Measurements from ENCODE around the gene GPANK1.

Gene GPANK1

DNA sequence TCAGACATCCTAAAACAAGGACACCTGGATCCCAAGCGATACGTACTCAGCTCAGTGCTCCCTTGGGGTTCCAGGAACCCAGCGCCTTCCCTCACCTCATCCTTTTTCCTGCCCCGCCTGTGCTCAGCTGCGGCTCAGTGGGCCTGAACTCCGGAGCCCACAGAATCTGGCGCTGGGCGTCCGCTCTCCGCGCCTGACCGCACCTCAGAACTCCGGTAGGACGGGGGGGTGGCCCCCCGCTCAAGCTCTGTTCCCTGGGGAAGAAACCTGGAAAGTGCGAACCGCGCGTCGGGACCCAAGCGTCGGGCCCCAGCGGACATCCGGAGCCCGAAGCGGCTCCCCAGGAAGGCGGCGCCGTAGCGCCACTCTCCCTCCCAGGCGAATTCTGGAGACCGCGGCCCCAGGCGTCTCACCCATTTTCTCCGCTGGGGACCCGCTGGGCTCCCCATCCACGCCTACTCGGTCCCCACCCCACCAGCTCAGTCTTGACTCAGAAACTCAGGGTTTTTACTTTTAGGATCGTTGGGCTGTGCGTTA, 16.4 kb upstream of the GPANK1 start:
- TF ChIP-seq GATA3 (IDR thresholded peaks at IDR 0.05; ENCODE audit: low read depth, low read length) (no peak), GATA2 (IDR thresholded peaks at IDR 0.05; ENCODE audit: low read depth, low read length) (no peak)

DNA sequence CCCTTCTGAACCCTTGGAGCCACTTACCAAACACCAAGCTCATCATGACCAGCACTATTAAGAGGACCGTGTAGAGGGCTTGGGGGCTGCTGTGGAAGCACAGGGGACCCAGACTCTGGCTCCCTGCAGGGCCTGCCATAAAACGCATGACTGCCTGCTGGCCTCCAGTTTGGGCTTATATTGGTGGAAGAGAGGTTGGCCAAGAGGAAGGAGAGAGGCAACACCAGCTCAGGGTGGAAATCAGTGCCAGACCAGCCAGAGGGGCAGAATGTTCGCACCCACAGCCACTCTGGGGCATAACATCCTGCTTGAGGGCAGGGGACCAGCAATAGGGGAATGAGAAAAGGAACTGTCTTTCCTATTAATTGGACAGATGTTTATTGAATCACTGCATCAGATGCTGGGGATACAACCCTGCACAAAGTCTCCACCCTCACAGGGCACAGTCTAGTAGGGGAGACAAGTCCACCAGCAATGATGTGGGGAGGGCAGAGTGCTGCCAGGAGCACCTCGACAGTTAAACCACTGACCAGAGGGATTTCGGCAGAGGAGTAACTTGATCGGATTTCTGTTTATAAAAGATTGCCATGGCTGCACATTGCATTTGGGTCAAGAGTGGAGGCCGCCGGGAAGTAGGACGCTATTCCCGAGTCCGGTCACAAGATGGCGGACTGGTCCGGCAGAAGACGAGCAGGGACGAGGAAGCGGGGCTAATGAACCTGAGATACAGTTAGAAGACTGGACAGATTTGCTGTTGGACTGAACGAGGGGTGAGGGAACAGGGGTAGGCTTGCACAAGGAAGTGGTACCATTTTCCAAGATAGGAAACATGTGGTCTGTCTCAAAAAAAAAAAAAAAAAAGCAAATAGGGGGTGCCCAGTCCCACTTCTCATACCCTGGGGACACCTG, 15.7 kb upstream of the GPANK1 start, which contains the start of gene LY6G5C:
TSS of gene LY6G5C (minus strand) at position 842 of the 909 bp plus-strand sequence. CDS start at position 148, 694 bp downstream.
- TF ChIP-seq GATA3 (IDR thresholded peaks at IDR 0.05; ENCODE audit: low read depth, low read length) (no peak), GATA2 (IDR thresholded peaks at IDR 0.05; ENCODE audit: low read depth, low read length) (no peak)

DNA sequence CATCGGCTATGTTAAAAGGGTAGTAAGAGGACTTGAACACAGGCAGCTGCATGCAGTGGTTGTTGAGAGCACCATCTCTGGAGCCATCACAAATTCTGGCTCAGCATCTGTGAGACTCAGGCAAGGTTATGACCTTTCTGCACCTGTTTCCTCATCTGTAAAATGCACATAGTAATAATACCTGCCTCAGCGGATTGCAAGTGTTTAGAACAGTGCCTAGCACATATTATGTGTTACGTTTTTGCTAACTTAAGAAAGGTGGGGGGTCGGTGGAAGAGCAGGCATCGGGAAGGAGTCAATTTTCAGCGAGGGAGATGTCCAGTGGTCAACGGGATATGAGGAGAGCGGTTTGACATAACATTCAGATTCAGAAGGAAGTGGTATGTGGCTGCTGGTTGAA, 13.2 kb upstream of the GPANK1 start:
- TF ChIP-seq GATA2 (IDR thresholded peaks at IDR 0.05; ENCODE audit: low read depth, low read length) (no peak), GATA3 (IDR thresholded peaks at IDR 0.05; ENCODE audit: low read depth, low read length) (no peak)

DNA sequence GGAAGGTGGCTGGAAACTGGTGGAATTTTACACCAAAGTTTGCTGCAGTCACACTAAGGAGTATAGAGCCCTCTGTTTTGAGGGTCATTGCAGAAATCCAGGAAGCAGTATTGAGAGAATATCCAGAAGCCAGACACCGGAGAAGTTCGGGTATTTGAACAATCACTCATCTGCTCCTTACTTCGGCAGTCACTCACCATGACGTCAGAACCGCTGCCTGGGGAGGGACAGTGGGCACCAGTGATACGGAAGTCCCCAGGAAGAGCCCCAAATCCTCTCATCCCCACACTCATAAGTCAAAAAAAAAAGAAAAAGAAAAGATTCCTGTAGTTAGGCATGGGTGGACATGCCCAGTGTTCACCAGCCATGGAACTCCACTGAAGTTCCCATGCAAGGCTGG, 12.1 kb upstream of the GPANK1 start:
- TF ChIP-seq GATA2 (IDR thresholded peaks at IDR 0.05; ENCODE audit: low read depth, low read length) (no peak), GATA3 (IDR thresholded peaks at IDR 0.05; ENCODE audit: low read depth, low read length) (no peak)

DNA sequence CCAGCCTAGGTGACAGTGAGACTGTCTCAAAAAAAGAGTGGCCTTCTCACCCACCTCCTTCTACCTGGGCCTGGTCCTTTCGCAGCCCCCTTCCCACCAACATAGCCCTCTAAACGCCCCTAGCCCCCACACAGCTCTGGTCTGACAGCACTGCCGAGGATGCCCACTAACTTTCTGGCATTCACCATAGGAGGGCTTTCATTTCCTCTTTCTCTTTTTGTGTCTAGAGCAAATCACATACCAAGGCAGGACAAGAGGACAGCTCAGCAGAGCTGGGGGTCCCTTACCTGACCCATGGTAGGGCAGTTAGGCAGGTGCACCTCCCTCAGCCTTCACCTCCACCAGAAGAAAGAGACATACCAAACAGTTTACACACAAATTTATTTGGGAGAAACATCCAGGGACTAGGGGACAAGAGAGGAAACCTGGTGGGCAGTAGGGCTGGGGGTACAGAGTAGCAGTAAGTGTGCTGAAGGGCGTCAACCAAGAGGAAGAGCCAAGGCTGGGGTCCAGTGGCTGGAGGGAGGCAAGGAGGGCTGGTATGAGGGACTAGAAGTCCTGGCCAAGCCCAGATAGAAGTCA, 11.6 kb upstream of the GPANK1 start:
- TF ChIP-seq GATA3 (IDR thresholded peaks at IDR 0.05; ENCODE audit: low read depth, low read length) (no peak), GATA2 (IDR thresholded peaks at IDR 0.05; ENCODE audit: low read depth, low read length) (no peak)

DNA sequence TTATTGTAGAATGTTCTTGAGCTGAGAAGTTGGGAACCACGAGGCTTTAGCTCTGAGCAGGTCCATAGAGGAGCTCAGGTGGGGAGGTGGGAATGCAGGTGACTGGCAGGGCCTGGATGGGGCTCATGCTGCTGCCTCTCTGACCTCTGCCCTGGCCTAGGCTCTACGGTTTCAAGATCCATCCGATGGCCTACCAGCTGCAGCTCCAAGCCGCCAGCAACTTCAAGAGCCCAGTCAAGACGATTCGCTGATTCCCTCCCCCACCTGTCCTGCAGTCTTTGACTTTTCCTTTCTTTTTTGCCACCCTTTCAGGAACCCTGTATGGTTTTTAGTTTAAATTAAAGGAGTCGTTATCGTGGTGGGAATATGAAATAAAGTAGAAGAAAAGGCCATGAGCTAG, 4.9 kb upstream of the GPANK1 start, which contains the start of gene LY6G5B:
TSS of gene LY6G5B (plus strand) at position 301 of the 400 bp plus-strand sequence. CDS start 975 bp downstream, outside the sequence.
- TF ChIP-seq GATA2 (IDR thresholded peaks at IDR 0.05; ENCODE audit: low read depth, low read length) (no peak), GATA3 (IDR thresholded peaks at IDR 0.05; ENCODE audit: low read depth, low read length) (no peak)

DNA sequence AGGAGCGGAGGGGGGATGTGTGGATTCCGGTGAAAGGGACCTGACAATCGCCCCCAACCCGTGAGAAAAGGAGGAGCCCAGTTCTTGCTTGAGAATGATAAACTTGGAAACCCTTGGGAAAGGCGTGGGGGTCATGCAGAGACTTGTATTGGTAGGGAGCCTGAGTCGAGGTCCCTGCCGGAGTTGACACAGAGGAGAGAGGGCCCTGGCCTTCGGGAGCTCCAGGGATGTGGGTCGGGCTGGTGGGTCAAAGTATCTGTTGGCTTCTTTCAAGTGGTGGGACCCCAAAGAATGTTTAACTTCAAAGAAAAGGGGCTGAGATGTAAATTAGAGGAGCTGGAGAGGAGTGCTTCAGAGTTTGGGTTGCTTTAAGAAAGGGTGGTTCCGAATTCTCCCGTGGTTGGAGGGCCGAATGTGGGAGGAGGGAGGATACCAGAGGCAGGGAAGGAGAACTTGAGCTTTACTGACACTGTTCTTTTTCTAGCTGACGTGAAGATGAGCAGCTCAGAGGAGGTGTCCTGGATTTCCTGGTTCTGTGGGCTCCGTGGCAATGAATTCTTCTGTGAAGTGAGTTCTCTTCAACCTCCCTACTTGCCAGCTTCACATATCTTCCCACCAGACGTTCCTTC, 1.7 kb upstream of the GPANK1 start:
- TF ChIP-seq GATA3 (IDR thresholded peaks at IDR 0.05; ENCODE audit: low read depth, low read length): no peak
- no peak for TF ChIP-seq GATA2 (IDR thresholded peaks at IDR 0.05; ENCODE audit: low read depth, low read length)

DNA sequence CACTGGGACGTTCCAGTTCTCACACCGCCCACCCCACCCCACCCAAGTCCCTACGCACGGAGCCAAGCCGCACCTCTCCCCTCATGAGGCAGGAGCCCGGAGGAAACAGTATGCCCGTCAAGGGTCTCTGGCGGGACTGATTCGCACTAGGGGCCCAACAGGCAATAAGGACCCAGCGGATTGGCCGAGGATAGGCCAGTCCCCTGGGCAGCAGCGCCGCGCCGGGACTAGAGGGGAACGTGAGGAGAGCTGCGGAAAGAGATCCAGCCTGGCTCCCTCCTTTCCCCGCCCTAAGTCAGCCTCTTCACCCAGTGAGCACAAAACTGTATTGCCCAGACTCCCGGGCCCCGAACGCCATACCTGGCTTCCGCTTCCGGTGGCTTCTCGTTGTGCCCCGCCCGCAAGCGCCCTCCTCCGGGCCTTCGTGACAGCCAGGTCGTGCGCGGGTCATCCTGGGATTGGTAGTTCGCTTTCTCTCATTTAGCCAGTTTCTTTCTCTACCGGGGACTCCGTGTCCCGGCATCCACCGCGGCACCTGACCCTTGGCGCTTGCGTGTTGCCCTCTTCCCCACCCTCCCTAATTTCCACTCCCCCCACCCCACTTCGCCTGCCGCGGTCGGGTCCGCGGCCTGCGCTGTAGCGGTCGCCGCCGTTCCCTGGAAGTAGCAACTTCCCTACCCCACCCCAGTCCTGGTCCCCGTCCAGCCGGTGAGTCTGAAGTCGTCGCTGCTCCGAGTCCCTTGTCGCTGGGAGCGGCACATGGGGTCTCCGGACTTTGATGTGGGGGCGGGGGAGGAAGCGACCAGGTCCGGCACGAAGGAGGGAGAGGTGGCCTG, 922 bp upstream of the GPANK1 start, which contains the start of gene CSNK2B:
TSS of gene CSNK2B (plus strand) at position 580 of the 836 bp plus-strand sequence. CDS start 752 bp downstream, outside the sequence.
- TF ChIP-seq GATA2 (IDR thresholded peaks at IDR 0.05; ENCODE audit: low read depth, low read length): no peak
- no peak for TF ChIP-seq GATA3 (IDR thresholded peaks at IDR 0.05; ENCODE audit: low read depth, low read length)

DNA sequence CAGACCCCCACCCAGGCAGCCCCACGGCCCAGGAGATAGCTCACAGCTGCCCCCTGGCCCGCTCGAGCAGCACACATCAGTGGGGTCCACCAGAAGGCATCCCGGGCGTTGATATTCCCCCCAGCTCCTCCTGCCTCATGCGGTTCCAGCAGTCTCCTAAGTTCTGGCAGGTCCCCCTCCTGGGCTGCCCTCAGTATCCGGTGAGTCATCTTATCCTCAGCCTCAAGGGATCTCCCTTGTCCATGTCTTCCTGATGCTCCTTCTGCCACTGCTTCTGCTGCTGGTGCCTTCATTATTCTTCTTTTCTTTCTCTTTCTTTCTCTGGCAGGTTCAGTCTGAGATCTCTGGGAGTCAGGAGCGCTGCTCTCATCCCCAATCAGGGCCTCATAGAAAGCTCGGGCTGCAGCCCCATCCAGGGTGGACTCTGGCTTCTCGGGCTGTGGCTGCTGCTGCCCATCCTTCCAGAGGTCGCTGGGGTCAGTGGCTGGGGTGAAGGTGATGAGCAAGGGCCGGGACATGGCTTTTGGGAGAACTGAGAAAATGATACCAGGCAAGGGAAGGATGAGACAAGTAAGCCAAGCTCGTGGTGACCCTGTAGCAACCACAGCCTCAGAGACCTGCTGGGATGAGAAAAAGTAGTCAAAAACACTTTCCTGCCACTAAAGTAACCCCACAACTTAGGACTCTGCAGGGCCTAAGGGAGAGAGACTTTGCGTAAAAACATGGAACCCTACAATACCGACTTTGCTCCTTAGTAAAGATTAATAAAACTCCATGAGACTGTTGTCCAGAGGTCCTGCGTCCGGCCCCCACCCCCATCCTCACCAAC, 622 bp downstream of the GPANK1 start:
- TF ChIP-seq GATA2 (IDR thresholded peaks at IDR 0.05; ENCODE audit: low read depth, low read length) (no peak), GATA3 (IDR thresholded peaks at IDR 0.05; ENCODE audit: low read depth, low read length) (no peak)

DNA sequence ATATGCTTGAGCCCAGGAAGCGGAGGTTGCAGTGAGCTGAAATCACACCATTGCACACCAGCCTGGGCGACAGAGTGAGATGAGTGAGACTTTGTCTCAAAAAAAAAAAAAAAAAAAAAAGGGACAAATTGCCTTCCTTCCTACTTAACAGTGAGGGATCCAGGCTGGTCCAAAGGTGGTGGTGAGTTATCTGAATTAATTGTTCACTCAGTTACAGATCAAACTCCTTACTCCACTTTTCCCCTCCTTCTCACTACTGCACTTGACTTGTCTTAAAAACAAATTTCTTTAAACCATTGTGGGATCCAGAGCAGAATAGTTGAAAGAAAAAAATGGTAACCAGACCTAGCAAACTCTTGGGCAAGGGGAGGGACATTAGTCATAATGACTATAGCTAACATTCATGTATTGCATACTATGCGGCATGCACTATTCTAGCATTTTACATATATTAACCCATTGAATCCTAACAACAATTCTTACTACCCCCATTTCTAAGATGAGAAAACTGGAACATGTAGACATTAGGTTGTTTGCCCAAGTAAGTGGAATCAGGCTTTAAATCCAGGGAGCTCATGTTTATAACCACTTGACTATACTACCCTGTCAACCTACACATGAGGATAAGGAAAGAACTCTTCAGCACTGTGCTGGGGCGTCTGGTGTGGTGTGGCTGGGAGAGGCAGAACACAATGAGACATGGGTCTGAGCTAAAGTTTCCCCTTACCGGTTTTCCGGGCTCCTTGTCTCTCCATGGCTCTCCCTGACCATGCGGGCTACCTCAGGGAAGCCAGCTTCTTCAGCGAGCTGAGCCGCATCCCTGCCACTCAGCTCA, 1.5 kb downstream of the GPANK1 start:
- no peak for TF ChIP-seq GATA3 (IDR thresholded peaks at IDR 0.05; ENCODE audit: low read depth, low read length)
- TF ChIP-seq GATA2 (IDR thresholded peaks at IDR 0.05; ENCODE audit: low read depth, low read length): no peak

DNA sequence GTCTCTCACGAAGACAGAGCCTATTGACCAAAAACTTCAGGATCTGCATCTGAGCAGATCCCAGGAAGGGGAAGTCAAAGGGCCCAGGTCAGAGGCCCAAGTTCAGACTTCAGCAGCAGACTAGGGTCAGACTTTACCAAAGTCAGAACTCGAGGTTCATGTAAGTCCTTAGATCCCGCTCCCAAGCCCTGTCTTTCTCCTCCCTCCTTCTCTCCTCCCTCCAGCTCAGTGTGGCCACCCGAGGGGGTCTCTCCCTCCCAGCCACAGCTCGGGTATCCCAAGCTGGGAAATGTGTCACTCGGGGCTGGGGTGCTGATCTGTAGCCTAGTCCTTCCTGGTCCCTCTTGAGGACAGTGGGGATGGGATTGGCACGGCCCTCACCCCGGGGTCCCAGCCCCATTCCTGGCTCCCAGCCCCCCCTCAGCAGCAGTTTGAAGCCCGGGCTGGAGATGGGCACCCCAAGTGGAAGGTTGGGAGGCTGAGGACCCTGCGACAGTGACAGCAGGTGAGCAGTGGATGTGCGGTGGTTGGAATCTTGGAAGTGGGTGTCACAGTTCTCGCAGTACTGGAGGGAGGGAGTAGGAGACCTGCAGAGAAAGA, 2.6 kb downstream of the GPANK1 start:
- TF ChIP-seq GATA2 (IDR thresholded peaks at IDR 0.05; ENCODE audit: low read depth, low read length) (no peak), GATA3 (IDR thresholded peaks at IDR 0.05; ENCODE audit: low read depth, low read length) (no peak)
